Peyer's patch (tissue), 4 donors: Measurements from ENCODE around the gene MDM2. TPM values are rescaled to one million over a fixed set of nuclear protein-coding genes. Genes with fewer than 3 reads are reported as not detected.

ENCODE experiments used
- DNase-seq, 3 donors: peaks; one replicate each; pipeline ENCODE4 v3.0.0-alpha.2; 2017 to 2019
- H3K27ac ChIP-seq, 4 donors: fragments of 200-600 bp; sonication (generic); one replicate each; pipeline ENCODE4 v1.5.1; 2016 to 2019
- H3K27me3 ChIP-seq, 2 donors: fragments of 200-600 bp; sonication (generic); one replicate each; pipeline ENCODE4 v1.5.1; 2019
- H3K36me3 ChIP-seq, 3 donors: fragments of 200-600 bp; sonication (generic); one replicate each; pipeline ENCODE4 v1.5.1; 2016 to 2019
- H3K4me1 ChIP-seq, 4 donors: fragments of 200-600 bp; sonication (generic); one replicate each; pipeline ENCODE4 v1.5.1; 2016 to 2019
- H3K4me3 ChIP-seq, 4 donors: fragments of 200-600 bp; sonication (generic); 1 replicate in 3 of 4; 2 replicates in 1 of 4; pipeline ENCODE4 v1.5.1; 2016 to 2019; ENCODE audit warnings: mild to moderate bottlenecking in 1 of 4
- H3K9me3 ChIP-seq, 4 donors: fragments of 200-600 bp; sonication (generic); one replicate each; pipeline ENCODE4 v1.5.1; 2016 to 2019; ENCODE audit warnings: mild to moderate bottlenecking in 1 of 4
- POLR2A ChIP-seq, 2 donors: fragments of 450-650 bp; IDR thresholded peaks; one replicate each; pipeline ENCODE4 v1.5.1; 2017; ENCODE audit warnings: antibody characterized with exemption in 2 of 2, mild to moderate bottlenecking in 2 of 2, moderate library complexity in 2 of 2
- total RNA-seq, 4 donors: library from RNA; depleted of rRNA; stranded (reverse); fragments of >200 nt; gene quantifications; one replicate each; pipeline ENCODE4 v1.1.0, GENCODE V29; 2016
- TF ChIP-seq, protein P1 (sequence below), 6 experiments: fragments of 450-650 bp in 4 of 6; fragments of 200-600 bp in 2 of 6; sonication (generic) in 1 of 6; IDR thresholded peaks; one replicate each; pipeline ENCODE4 v1.5.1; 2017 to 2019; ENCODE audit warnings: antibody characterized with exemption in 6 of 6, mild to moderate bottlenecking in 3 of 6, moderate library complexity in 1 of 6

MDM2 gene
- total RNA-seq, 4 donors from 2014 or later, result 64.7 to 126 (median 95.3) TPM

DNA sequence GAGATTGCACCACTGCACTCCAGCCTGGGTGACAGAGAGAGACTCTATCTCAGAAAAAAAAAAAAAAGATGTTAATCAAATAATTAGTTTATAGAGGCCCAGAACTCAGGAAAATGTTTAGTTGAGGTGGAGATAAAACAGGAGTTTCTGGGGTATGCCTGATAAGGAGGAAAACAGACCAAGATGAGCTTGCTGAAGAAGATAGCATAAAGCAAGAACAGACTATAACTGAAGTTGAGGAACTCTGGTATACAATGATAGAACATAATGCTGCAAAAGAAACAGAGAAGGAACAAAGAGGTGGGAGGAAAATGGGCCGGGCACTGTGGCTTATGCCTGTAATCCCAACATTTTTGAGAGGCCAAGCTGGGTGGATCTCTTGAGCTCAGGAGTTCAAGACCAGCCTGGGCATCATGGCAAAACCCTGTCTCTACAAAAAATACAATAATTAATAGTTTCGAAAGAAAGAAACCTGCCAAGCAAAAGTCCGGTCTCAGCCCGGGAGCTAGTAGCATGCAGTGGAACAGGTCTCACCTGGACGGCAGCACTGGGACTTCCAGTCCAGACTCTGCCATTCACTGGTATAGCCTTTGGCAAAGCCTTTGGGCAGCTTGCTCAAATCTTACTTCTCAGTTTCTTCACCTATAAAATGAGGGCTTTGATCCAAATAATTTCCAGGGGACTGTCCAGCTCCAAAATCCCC is 36.6 kb upstream of the MDM2 start:
- Histone ChIP-seq H3K27me3 (no peaks in the 10 kb centered on the region), H3K9me3 (no peaks in the 10 kb centered on the region), H3K27ac (no peak overlapping the region), H3K4me3 (no peak overlapping the region), H3K36me3 (peaks cover 0 to 6% (median 0%) of the 10 kb centered on the region in 3 donors), H3K4me1 (no peaks in the 10 kb centered on the region)
- TF ChIP-seq, protein P1, sequence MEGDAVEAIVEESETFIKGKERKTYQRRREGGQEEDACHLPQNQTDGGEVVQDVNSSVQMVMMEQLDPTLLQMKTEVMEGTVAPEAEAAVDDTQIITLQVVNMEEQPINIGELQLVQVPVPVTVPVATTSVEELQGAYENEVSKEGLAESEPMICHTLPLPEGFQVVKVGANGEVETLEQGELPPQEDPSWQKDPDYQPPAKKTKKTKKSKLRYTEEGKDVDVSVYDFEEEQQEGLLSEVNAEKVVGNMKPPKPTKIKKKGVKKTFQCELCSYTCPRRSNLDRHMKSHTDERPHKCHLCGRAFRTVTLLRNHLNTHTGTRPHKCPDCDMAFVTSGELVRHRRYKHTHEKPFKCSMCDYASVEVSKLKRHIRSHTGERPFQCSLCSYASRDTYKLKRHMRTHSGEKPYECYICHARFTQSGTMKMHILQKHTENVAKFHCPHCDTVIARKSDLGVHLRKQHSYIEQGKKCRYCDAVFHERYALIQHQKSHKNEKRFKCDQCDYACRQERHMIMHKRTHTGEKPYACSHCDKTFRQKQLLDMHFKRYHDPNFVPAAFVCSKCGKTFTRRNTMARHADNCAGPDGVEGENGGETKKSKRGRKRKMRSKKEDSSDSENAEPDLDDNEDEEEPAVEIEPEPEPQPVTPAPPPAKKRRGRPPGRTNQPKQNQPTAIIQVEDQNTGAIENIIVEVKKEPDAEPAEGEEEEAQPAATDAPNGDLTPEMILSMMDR (IDR thresholded peaks at IDR 0.05), result no peak
- no peak for TF ChIP-seq POLR2A (IDR thresholded peaks at IDR 0.05)
- DNase-seq, result no peak

DNA sequence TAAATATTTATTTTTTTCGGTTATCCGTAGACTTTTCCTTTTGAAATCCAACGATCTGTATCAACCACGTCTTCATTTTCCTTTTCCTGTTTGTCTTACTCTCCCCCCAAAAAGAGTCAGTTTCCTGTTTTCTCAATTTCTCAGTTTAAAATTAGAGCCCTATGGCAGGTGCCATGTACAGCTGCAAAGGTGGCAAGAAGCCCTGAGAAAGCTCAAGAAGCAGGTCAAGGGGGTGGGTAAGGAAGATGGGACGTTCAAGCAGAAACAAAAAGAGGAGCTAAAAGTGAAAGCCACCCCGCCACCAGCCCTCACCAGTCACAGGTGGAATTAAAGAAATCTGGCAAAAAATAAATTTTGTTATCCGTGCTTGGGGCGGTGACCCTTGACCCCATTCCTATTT is 35.3 kb upstream of the MDM2 start:
- Histone ChIP-seq H3K27ac (peak overlapping the region in 1 of 4 donors; percentile 20), H3K9me3 (no peaks in the 10 kb centered on the region), H3K27me3 (no peaks in the 10 kb centered on the region), H3K36me3 (no peaks in the 10 kb centered on the region), H3K4me1 (no peaks in the 10 kb centered on the region), H3K4me3 (no peak overlapping the region)
- TF ChIP-seq, protein P1 (IDR thresholded peaks at IDR 0.05), result no peak
- no peak for TF ChIP-seq POLR2A (IDR thresholded peaks at IDR 0.05)
- peak in 2 of 3 donors; percentile 36 to 51 for DNase-seq

DNA sequence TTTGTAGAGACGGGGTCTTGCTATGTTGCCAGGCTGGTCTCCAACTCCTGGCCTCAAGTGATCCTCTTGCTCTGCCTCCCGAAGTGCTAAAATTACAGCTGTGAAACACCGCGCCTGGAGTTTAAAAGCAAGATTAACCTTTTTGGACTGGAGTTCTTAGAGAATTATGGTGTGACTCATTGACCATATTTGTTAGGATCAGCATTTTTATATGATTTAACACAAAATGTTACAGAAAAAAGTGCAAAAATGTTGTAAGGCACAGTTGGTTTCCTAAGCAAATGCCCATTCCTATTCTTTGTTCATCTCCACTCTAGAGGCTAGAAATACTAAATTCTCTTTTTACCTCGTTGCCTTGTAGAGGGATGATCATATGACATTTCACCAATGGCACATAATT is 34.4 kb upstream of the MDM2 start:
- H3K9me3 ChIP-seq, result no peaks in the 10 kb centered on the region
- no peak for DNase-seq
- no peak for TF ChIP-seq POLR2A (IDR thresholded peaks at IDR 0.05)
- TF ChIP-seq, protein P1 (IDR thresholded peaks at IDR 0.05), result no peak
- H3K27ac ChIP-seq, result peak overlapping the region in 1 of 4 donors; percentile 20
- H3K36me3 ChIP-seq, result no peaks in the 10 kb centered on the region
- H3K27me3 ChIP-seq, result no peaks in the 10 kb centered on the region
- H3K4me1 ChIP-seq, result no peaks in the 10 kb centered on the region
- no peak overlapping the region for H3K4me3 ChIP-seq

DNA sequence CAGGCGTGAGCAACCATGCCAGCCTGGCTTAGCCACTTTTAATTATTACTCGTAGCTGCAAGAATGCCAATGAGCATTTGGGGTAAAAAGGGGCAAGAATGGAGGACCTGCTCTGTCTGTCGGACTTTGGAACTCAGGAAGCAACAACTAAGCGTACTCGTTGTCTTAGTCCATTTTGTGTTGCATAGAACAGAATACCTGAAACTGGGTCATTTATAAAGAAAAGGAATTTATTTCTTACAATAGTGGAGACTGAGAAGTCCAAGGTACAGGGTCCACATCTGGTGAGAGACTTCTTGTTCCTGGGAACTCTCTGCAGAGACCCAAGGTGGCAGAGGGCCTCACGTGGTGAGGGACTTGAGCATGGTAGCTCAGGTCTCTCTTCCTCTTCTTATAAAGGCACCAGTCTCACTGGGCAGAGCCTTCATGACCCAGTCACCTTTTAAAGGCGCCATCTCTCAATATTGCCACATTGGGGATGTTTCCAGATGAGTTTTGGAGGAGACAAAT is 32.8 kb upstream of the MDM2 start:
- H3K27me3 ChIP-seq, result no peaks in the 10 kb centered on the region
- no peak overlapping the region for H3K27ac ChIP-seq
- TF ChIP-seq POLR2A (IDR thresholded peaks at IDR 0.05), result no peak
- TF ChIP-seq, protein P1 (IDR thresholded peaks at IDR 0.05), result no peak
- DNase-seq, result no peak
- H3K4me3 ChIP-seq, result no peak overlapping the region
- no peaks in the 10 kb centered on the region for H3K4me1 ChIP-seq
- no peaks in the 10 kb centered on the region for H3K9me3 ChIP-seq
- H3K36me3 ChIP-seq, result no peaks in the 10 kb centered on the region

DNA sequence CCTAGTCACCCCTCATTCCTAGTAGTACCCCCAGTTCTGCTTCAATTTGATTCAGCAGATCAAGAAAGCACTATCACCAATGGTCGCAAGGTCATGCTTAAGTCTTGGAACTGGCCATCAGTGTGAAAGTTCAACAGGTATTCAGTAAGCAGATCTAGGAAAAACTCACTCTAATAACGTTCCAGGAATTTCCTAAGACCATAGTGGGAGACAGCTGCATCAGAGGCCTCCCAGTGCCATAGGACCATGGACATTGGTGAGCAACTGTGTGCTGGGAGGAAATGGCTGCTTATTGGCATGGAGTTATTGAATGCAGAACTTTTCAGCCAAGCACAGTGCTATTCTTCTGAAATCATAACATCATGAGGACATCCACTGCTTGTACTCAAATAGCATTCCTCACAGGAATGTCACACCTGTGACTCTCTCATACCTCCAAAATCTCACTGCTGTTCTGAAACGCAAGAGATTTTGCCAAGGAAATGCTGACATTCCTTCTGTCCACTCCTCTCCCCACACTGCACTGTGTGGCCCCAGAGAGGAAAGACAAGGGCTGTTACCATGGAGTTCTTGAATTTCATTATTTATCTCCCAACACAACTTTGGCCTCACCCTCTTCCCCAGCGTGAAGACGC is 30.9 kb upstream of the MDM2 start:
- Histone ChIP-seq H3K4me1 (no peaks in the 10 kb centered on the region), H3K36me3 (no peaks in the 10 kb centered on the region), H3K27me3 (no peaks in the 10 kb centered on the region), H3K27ac (no peak overlapping the region), H3K9me3 (no peaks in the 10 kb centered on the region), H3K4me3 (no peak overlapping the region)
- no peak for DNase-seq
- no peak for TF ChIP-seq POLR2A (IDR thresholded peaks at IDR 0.05)
- TF ChIP-seq, protein P1 (IDR thresholded peaks at IDR 0.05), result no peak
